ENCODE data around the gene ZNF672. TPM values are rescaled to one million over a fixed set of nuclear protein-coding genes. Genes with fewer than 3 reads are reported as not detected.

The ZNF672 gene
- total and polyA plus RNA-seq, 2 of the 13 experiments (the other 11 are each of a cell fraction or from before 2014, with no cell fraction given) = 17.2 to 22.9 TPM

- no peaks in the 10 kb centered on the region; a peak in 1 of 5 replicates for H3K27me3 ChIP-seq (ENCODE audit: control insufficient read depth in 1 of 2, insufficient read depth in 2 of 2, low read length in 2 of 2)
- ChIA-PET CTCF (ENCODE audit: low intra/inter-chr PET ratio, low total read pairs) (no interaction called here), POLR2A (interaction anchor here (1.0 to 5.6 kb wide), 6 partner anchors 13 to 48 kb away, joined by 3 to 108 read pairs (median 14); partner anchors contain the start of genes ZNF672 and ZNF692)
- 21% methylated on average over 10 of the region's 10 CpGs for WGBS (ENCODE audit: low lambda C conversion rate)
- DNase-seq (ENCODE audit: low spot score) = no peak
- in situ Hi-C loops (cut with HindIII; ENCODE audit: extremely low pct_ligation_motif_present, low pct_unique_long_range_greater_than_20kb) = no loop called here
- peak overlapping the region; percentile 96 for H3K4me2 ChIP-seq (ENCODE audit: low read depth, low read length)
- no peak overlapping the region for H2AFZ ChIP-seq (ENCODE audit: low read length)
- H3K4me3 ChIP-seq (replicated peaks in 1 of 3; ENCODE audit: insufficient read depth in 1 of 3, low read depth in 2 of 3, low read length in 3 of 3) = peak overlapping the region; percentile 71 to 92 (median 81)
- H3K36me3 ChIP-seq (replicated peaks in 1 of 2; ENCODE audit: control insufficient read depth in 1 of 2, insufficient read depth in 2 of 2, low read length in 2 of 2) = peaks cover 2 to 26% of the 10 kb centered on the region in 2 experiments
- no TSS peak for BruUV-seq (replicated peaks)
- peak overlapping the region; percentile 99 for H3K27ac ChIP-seq (ENCODE audit: extremely low read length, insufficient read depth, low read length)
- peaks cover 40% of the 10 kb centered on the region for H3K79me2 ChIP-seq (ENCODE audit: insufficient read depth, low read length)
- H3K9me3 ChIP-seq (ENCODE audit: low read length) = no peaks in the 10 kb centered on the region
- TF ChIP-seq, protein P1, sequence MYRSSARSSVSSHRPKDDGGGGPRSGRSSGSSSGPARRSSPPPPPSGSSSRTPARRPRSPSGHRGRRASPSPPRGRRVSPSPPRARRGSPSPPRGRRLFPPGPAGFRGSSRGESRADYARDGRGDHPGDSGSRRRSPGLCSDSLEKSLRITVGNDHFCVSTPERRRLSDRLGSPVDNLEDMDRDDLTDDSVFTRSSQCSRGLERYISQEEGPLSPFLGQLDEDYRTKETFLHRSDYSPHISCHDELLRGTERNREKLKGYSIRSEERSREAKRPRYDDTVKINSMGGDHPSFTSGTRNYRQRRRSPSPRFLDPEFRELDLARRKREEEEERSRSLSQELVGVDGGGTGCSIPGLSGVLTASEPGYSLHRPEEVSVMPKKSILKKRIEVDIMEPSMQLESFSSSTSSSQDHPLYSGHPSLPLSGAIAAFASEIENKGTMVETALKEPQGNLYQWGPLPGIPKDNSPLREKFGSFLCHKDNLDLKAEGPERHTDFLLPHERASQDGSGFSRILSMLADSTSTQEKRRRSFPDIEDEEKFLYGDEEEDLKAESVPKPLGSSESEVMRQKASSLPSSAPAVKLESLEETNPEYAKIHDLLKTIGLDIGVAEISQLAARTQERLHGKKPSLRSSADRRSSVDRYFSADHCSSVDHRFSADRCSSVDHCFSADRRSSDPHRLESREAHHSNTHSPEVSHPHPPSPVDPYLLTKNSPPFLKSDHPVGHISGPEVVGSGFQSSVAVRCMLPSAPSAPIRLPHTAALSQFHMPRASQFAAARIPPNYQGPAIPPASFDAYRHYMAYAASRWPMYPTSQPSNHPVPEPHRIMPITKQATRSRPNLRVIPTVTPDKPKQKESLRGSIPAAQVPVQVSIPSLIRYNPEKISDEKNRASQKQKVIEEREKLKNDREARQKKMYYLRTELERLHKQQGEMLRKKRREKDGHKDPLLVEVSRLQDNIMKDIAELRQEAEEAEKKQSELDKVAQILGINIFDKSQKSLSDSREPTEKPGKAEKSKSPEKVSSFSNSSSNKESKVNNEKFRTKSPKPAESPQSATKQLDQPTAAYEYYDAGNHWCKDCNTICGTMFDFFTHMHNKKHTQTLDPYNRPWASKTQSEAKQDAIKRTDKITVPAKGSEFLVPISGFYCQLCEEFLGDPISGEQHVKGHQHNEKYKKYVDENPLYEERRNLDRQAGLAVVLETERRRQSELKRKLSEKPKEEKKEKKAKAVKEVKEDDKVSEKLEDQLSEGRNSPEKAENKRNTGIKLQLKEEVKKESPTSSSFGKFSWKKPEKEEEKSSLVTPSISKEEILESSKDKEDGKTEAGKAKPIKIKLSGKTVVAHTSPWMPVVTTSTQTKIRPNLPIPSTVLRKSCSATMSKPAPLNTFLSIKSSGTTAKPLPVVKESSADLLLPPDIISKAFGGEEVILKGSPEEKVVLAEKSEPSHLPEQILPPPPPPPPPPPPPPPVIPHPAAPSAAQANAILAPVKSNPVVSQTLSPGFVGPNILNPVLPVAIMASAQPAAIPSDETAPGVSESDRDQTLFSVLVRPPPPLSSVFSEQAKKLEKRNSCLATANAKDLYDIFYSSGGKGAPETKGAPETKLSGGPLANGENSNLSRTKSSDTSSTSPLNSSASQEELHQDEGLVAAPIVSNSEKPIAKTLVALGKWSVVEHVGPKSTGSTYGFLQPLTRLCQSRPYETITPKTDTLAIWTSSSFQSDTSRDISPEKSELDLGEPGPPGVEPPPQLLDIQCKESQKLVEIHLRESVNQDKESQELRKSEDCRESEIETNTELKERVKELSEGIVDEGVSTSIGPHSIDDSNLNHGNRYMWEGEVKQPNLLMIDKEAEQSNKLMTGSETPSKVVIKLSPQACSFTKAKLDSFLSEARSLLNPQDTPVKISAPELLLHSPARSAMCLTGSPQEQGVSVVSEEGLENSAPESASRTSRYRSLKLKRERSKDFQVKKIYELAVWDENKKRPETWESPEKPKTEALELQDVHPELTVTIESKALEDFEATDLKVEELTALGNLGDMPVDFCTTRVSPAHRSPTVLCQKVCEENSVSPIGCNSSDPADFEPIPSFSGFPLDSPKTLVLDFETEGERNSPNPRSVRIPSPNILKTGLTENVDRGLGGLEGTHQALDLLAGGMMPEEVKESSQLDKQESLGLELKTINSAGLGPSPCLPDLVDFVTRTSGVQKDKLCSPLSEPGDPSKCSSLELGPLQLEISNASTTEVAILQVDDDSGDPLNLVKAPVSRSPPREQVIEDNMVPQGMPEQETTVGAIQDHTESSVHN (CRISPR knock-in tag; IDR thresholded peaks at IDR 0.05) = no peak
- TF ChIP-seq KLF12 (CRISPR knock-in tag; IDR thresholded peaks at IDR 0.05; ENCODE audit: borderline replicate concordance) = no peak
- TF ChIP-seq ZNF329 (CRISPR knock-in tag; IDR thresholded peaks at IDR 0.05; ENCODE audit: low read depth) = 0 out of 2 replicates have a peak, but pooled peaks have one; percentile 28
- no peak for TF ChIP-seq RXRA (CRISPR knock-in tag; IDR thresholded peaks at IDR 0.05)
- 0 out of 2 replicates have a peak, but pooled peaks have one; percentile 15 for TF ChIP-seq ZNF724P (CRISPR knock-in tag; IDR thresholded peaks at IDR 0.05; ENCODE audit: borderline replicate concordance)
- TF ChIP-seq, protein P2, sequence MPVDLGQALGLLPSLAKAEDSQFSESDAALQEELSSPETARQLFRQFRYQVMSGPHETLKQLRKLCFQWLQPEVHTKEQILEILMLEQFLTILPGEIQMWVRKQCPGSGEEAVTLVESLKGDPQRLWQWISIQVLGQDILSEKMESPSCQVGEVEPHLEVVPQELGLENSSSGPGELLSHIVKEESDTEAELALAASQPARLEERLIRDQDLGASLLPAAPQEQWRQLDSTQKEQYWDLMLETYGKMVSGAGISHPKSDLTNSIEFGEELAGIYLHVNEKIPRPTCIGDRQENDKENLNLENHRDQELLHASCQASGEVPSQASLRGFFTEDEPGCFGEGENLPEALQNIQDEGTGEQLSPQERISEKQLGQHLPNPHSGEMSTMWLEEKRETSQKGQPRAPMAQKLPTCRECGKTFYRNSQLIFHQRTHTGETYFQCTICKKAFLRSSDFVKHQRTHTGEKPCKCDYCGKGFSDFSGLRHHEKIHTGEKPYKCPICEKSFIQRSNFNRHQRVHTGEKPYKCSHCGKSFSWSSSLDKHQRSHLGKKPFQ (CRISPR knock-in tag; IDR thresholded peaks at IDR 0.05; ENCODE audit: insufficient replicate concordance) = peak; percentile 44
- intact Hi-C loops (cut with micrococcal nuclease; ENCODE audit: unreplicated experiment) = loop anchor here (2.0 kb wide), 1 partner anchor 48 kb away; no protein-coding TSS in a partner anchor
- peak overlapping the region; percentile 94 for H3K9ac ChIP-seq (ENCODE audit: insufficient read depth, low read depth, low read length)
- H3K4me1 ChIP-seq (ENCODE audit: insufficient read depth, low read length) = peaks cover 79% of the 10 kb centered on the region
- no peak for FAIRE-seq
- ATAC-seq = no peak; the same call in 2 of the 3 replicates
- no peaks in the 10 kb centered on the region for H4K20me1 ChIP-seq (ENCODE audit: insufficient read depth, low read length)
These were observed 12.9 kb upstream of the ZNF672 start for GRCh38 chr1:248825136-248825535.

Measured in HepG2 (cell line).